GM19397 (cell line): ENCODE data around the gene ABCA9.
"Not testable (repeated sequence)": the region's sequence is repeated elsewhere in the genome, so short reads cannot be mapped to it uniquely, and the experiment has no call there.

ENCODE experiments used
- ATAC-seq: cut with Tn5 transposase; IDR thresholded peaks from one replicate; pipeline ENCODE4 v1.9.1; 2021; ENCODE audit warnings: mild to moderate bottlenecking, moderate library complexity; ENCODE audit not compliant: unreplicated experiment

The ABCA9 gene, protein sequence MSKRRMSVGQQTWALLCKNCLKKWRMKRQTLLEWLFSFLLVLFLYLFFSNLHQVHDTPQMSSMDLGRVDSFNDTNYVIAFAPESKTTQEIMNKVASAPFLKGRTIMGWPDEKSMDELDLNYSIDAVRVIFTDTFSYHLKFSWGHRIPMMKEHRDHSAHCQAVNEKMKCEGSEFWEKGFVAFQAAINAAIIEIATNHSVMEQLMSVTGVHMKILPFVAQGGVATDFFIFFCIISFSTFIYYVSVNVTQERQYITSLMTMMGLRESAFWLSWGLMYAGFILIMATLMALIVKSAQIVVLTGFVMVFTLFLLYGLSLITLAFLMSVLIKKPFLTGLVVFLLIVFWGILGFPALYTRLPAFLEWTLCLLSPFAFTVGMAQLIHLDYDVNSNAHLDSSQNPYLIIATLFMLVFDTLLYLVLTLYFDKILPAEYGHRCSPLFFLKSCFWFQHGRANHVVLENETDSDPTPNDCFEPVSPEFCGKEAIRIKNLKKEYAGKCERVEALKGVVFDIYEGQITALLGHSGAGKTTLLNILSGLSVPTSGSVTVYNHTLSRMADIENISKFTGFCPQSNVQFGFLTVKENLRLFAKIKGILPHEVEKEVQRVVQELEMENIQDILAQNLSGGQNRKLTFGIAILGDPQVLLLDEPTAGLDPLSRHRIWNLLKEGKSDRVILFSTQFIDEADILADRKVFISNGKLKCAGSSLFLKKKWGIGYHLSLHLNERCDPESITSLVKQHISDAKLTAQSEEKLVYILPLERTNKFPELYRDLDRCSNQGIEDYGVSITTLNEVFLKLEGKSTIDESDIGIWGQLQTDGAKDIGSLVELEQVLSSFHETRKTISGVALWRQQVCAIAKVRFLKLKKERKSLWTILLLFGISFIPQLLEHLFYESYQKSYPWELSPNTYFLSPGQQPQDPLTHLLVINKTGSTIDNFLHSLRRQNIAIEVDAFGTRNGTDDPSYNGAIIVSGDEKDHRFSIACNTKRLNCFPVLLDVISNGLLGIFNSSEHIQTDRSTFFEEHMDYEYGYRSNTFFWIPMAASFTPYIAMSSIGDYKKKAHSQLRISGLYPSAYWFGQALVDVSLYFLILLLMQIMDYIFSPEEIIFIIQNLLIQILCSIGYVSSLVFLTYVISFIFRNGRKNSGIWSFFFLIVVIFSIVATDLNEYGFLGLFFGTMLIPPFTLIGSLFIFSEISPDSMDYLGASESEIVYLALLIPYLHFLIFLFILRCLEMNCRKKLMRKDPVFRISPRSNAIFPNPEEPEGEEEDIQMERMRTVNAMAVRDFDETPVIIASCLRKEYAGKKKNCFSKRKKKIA (N-terminal part only)

GRCh38 chr17:69060822-69061221 is at the start of gene ABCA9:
ABCA9 (minus strand) TSS chr17:69060927; CDS start chr17:69051126, 9,801 bp downstream.
- no peak for ATAC-seq

- ATAC-seq = no peak
These were observed 45.4 kb upstream of the ABCA9 start for GRCh38 chr17:69105907-69106730.

GRCh38 chr17:69103557-69104233 is 43.0 kb upstream of the ABCA9 start:
- ATAC-seq = no peak

GRCh38 chr17:69098625-69099024 is 37.9 kb upstream of the ABCA9 start:
- ATAC-seq = no peak

DNA sequence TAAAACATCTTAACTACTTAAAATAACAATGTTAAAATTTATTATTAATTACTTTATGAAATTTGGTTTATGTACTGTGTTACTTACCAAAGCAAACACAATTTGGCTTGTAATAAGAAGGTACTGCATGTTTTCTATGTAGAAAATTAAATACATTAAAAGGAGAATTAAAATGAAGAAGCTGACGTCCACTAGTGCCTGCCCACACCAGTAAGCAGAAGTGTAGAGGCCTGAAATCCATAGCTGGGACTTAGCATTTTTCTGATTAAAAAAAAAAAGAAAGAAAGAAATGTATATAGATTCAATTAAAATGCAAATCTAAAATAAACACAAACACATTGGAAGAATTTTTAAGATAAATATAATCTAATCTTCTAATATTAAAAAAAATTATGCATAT is 35.8 kb upstream of the ABCA9 start:
- ATAC-seq = no peak

- ATAC-seq = no peak
These were observed 33.3 kb upstream of the ABCA9 start for GRCh38 chr17:69093995-69094394.

DNA sequence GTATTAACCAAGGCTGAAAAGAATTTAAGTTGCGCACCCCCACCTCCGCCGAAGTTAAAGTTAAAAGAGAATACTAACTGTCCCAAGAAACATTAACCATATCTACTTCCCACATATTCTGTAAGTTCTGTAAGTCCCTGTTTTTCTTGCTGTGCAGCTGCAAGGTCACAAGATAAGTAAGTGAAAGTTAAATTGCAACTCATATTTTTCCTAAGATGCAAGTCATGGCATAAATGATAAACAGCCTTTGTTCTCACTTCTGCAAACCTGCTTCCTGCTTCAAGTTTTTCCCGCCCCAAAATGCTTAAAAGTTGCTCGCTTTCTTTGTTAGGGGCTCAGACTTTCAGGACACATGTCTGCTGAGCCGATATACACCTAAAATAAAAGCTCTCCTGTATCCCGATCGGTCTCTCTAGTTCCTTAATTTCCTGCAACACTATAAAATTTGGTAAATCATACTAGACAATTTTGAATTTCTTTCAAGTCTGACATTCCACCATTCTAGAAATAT is 32.6 kb upstream of the ABCA9 start:
- no peak for ATAC-seq

GRCh38 chr17:69090365-69090764 is 29.6 kb upstream of the ABCA9 start:
- ATAC-seq = no peak

- no peak for ATAC-seq
These were observed 28.0 kb upstream of the ABCA9 start for GRCh38 chr17:69088643-69089200.

DNA sequence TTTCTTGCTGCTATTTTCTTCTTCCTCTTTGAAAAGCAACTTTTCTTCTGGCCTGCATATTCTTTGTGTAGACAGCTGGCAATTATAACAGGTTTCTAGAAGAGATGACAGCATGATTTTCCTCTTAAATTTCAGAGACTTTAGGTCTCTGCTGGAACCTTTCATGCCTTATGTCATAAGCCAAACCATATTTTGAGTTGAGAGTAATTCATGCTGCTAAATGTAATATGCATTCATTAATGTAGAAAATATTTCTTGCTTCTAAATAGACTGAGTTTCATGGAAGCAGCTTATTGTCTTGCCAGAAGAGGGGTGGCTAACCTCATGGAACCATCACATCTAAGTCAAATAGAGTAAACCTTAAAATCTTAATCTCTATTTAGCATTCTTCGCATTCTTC is 25.9 kb upstream of the ABCA9 start:
- ATAC-seq = no peak

GRCh38 chr17:69084911-69085310 is 24.2 kb upstream of the ABCA9 start:
- no peak for ATAC-seq

DNA sequence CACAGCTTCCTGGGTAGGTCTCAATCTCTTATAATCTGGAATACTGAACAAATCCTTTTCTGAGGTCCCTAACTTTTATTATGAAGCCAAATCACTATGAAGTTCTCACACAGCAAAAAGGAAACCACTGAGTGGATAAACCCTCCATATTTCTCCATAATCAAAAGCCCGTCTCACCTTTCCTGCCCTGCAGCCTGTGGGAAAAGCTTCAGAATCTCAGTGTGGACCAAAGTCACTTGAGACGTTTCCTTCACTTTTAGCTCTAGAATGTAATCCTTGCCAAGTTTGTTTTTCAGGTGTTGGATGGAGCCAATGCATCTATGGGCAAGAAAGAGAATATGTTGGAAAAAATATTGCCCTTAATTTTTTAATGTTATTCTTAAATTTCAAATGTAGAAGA is 22.0 kb upstream of the ABCA9 start:
- no peak for ATAC-seq

GRCh38 chr17:69078864-69079263 is 18.1 kb upstream of the ABCA9 start:
- no peak for ATAC-seq

DNA sequence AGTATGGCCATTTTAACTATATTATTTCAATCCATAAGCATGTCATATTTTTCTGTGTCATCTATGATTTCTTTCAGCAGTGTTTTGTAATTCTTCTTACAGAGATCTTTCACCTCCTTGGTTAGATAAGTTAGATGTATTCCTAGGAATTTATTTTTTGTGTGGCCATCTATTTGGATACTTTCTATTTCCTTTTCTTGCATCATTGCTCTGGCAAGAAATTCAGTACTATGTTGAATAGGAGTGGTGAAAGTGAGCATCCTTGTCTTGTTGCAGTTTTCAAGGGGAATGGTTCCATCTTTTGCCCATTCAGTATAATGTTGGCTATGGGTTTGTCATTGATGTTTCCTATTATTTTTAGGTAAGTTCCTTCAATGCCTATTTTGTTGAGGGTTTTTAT is 15.1 kb upstream of the ABCA9 start:
- ATAC-seq = no peak

DNA sequence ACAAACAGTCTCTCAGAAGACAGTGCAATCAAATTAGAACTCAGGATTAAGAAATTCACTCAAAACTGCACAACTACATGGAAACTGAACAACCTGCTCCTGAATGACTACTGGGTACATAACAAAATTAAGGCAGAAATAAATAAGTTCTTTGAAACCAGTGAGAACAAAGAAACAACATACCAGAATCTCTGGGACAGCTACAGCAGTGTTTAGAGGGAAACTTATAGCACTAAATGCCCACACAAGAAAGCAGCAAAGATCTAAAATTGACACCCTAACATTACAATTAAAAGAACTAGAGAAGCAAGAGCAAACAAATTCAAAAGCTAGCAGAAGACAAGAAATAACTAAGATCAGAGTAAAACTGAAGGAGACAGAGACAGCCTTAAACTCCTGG is 12.7 kb upstream of the ABCA9 start:
- ATAC-seq = not testable (repeated sequence)

GRCh38 chr17:69072803-69073256 is 12.1 kb upstream of the ABCA9 start:
- not testable (repeated sequence) for ATAC-seq

- not testable (repeated sequence) for ATAC-seq
These were observed 10.5 kb upstream of the ABCA9 start for GRCh38 chr17:69071233-69071586.

DNA sequence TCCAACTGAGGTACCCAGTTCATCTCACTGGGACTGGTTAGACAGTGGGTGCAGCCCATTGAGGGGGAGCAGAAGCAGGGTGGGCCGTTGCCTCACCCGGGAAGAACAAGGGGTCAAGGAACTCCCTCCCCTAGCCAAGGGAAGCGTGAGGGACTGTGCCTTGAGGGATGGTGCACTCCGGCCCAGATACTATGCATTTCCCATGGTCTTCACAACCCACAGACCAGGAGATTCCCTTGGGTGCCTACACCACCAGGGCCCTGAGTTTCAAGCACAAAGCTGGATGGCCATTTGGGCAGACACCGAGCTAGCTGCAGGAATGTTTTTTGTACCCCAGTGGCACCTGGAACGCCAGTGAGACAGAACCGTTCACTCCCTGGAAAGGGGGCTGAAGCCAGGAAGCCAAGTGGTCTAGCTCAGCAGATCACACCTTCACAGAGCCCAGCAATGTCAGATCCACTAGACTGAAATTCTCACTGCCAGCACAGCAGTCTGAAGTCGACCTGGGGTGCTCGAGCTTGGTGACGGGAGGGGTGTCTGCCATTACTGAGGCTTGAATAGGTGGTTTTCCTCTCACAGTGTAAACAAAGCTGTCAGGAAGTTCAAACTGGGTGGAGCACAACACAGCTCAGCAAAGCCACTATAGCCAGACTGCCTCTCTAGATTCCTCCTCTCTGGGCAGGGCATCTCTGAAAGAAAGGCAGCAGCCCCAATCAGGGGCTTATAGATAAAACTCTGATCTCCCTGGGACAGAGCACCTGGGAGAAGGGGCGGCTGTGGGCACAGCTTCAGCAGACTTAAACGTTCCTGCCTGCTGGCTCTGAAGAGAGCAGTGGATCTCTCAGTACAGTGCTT is 9.9 kb upstream of the ABCA9 start:
- not testable (repeated sequence) for ATAC-seq
